Esophagus squamous epithelium (tissue), 4 donors: Measurements from ENCODE around the gene EYS.

Experiments used
- POLR2A ChIP-seq, 4 donors: fragments of 450-650 bp; IDR thresholded peaks; one replicate each; pipeline ENCODE4 v1.6.1; 2017; ENCODE audit warnings: antibody characterized with exemption in 4 of 4, mild to moderate bottlenecking in 4 of 4, moderate library complexity in 3 of 4
- TF ChIP-seq, protein P1 (sequence below), 6 experiments: fragments of 450-650 bp in 4 of 6; fragments of 200-600 bp in 2 of 6; sonication (generic) in 2 of 6; IDR thresholded peaks; one replicate each; pipeline ENCODE4 v1.5.1; 2016 to 2019; ENCODE audit warnings: antibody characterized with exemption in 6 of 6, mild to moderate bottlenecking in 4 of 6, moderate library complexity in 4 of 6

- TF ChIP-seq, protein P1, sequence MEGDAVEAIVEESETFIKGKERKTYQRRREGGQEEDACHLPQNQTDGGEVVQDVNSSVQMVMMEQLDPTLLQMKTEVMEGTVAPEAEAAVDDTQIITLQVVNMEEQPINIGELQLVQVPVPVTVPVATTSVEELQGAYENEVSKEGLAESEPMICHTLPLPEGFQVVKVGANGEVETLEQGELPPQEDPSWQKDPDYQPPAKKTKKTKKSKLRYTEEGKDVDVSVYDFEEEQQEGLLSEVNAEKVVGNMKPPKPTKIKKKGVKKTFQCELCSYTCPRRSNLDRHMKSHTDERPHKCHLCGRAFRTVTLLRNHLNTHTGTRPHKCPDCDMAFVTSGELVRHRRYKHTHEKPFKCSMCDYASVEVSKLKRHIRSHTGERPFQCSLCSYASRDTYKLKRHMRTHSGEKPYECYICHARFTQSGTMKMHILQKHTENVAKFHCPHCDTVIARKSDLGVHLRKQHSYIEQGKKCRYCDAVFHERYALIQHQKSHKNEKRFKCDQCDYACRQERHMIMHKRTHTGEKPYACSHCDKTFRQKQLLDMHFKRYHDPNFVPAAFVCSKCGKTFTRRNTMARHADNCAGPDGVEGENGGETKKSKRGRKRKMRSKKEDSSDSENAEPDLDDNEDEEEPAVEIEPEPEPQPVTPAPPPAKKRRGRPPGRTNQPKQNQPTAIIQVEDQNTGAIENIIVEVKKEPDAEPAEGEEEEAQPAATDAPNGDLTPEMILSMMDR (IDR thresholded peaks at IDR 0.05) = no peak
- no peak for TF ChIP-seq POLR2A (IDR thresholded peaks at IDR 0.05)
These were observed 1623.8 kb downstream of the EYS start for GRCh38 chr6:64083261-64083660.
